ENCODE data around the gene LLGL1.

GRCh38 chr17:18250708-18251107, 25.3 kb downstream of the LLGL1 start:
- TF ChIP-seq CTCF (conservative IDR thresholded peaks at IDR 0.05; ENCODE audit: low read depth, low read length) (no peak), EZH2 (IDR thresholded peaks at IDR 0.05; ENCODE audit: borderline replicate concordance, low read depth, low read length, poor library complexity, severe bottlenecking) (no peak)
